Ovary (tissue), 9 donors: ENCODE measurements around the gene DOCK4. TPM values are rescaled to one million over a fixed set of nuclear protein-coding genes. Genes with fewer than 3 reads are reported as not detected.

Experiments used
- DNase-seq, 5 donors: peaks; one replicate each; pipeline ENCODE4 v3.0.0-alpha.2; 2019 to 2020
- H3K27ac ChIP-seq, 2 donors: fragments of 200-600 bp; one replicate each; pipeline versions ENCODE4 v1.5.1 to v1.8.0; 2019 to 2022
- H3K27me3 ChIP-seq: fragments of 200-600 bp; one replicate; pipeline ENCODE4 v1.8.0; 2022
- H3K36me3 ChIP-seq: fragments of 200-600 bp; sonication (generic); one replicate; pipeline ENCODE4 v1.5.1; 2019
- H3K4me1 ChIP-seq: one replicate; pipeline ENCODE4 v1.8.1; 2013; ENCODE audit warnings: mild to moderate bottlenecking, moderate library complexity; ENCODE audit not compliant: insufficient read depth
- H3K4me3 ChIP-seq: fragments of 200-600 bp; sonication (generic); one replicate; pipeline ENCODE4 v1.5.1; 2017
- H3K9me3 ChIP-seq, 2 donors: fragments of 200-600 bp in 1 of 2; sonication (generic) in 1 of 2; one replicate each; pipeline versions ENCODE4 v1.5.1 to v1.8.1; 2013 to 2019; ENCODE audit warnings: mild to moderate bottlenecking in 1 of 2, moderate library complexity in 1 of 2
- EP300 ChIP-seq: sonication (generic); formaldehyde crosslinking; IDR thresholded peaks from one replicate; pipeline ENCODE4 v1.6.1; 2017; ENCODE audit warnings: antibody characterized with exemption
- POLR2A ChIP-seq: fragments of 450-650 bp; IDR thresholded peaks from one replicate; pipeline ENCODE4 v1.6.1; 2017; ENCODE audit warnings: antibody characterized with exemption, mild to moderate bottlenecking, moderate library complexity
- WGBS, 3 donors: extraction: QIAGEN DNeasy Blood & Tissue Kit in 1 of 3; methylation state at CpG; one replicate each; pipeline versions ENCODE4 v1.1.5 to v1.1.7; 2013 to 2017; 5-methylcytosine and 5-hydroxymethylcytosine counted together
- intact Hi-C, 4 donors: fragments of 100-400 bp; cut with DNase I; formaldehyde crosslinking; loops; one replicate each; pipeline versions ENCODE4 v1.11.0 to v1.15.1; 2022 to 2023
- polyA plus RNA-seq, 2 donors: library from polyadenylated mRNA; stranded (reverse); fragments of 200-250 nt in 1 of 2; fragments of 350-450 nt in 1 of 2; fragmentation: Illumina TruSeq in 1 of 2; extraction: RNeasy Lipid Tissue Mini Kit (QIAGEN cat#74804) in 1 of 2; gene quantifications; one replicate each; pipeline ENCODE4 v1.2.3, GENCODE V29; 2013 to 2014
- total RNA-seq, 7 donors: library from RNA; depleted of rRNA in 2 of 7; stranded (reverse); fragments of >200 nt in 2 of 7; fragmentation: NEBNext Ultra II Directional in 3 of 7; extraction: Animal tissue kit (Norgen Biotek cat#: 25700) in 3 of 7; gene quantifications; one replicate each; pipeline versions ENCODE4 v1.1.0 to v1.2.4, GENCODE V29; 2016 to 2023
- TF ChIP-seq, protein P1 (sequence below), 3 donors: fragments of 450-650 bp in 2 of 3; fragments of 200-600 bp in 1 of 3; IDR thresholded peaks; one replicate each; pipeline versions ENCODE4 v1.5.1 to v1.8.0; 2016 to 2022; ENCODE audit warnings: antibody characterized with exemption in 3 of 3, mild to moderate bottlenecking in 1 of 3
- donor health status: DM: no; HTN: no; CAD: no; lungs with moderate emphysema.
- donor health status: DM: no; HTN: no; CAD: no.
- donor health status: Bipolar disorder and iron deficiency.
- donor health status: DM: yes; HTN: yes; CAD: no.
- donor health status: DM: no; HTN: no; CAD: no.
- donor health status: DM: yes; HTN: yes; CAD: no.

The DOCK4 gene
- total and polyA plus RNA-seq, 9 donors = 9.5 to 39.7 (median 27.3) TPM

DNA sequence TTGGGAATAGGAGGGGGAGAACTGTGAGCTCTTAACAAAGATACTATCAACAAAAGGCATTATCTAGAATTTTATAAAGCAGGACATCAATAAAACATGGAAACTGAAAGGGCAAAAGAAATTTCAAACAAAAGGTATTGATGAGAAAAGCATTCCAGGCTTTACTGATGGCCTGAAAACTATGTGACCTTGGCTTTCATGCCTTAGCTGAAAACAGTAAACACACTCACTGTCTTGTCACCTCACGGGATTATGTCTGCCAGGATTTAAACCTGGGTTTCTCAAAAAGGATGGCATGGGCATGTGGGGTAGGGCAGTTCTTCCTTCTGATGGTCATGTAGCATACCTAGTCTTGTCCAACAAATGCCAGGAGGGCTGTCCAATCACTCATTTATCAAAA is 22.9 kb downstream of the DOCK4 start:
- intact Hi-C loops = no loop called here
- H3K4me3 ChIP-seq = no peak overlapping the region
- H3K27ac ChIP-seq = no peak overlapping the region
- no peaks in the 10 kb centered on the region for H3K9me3 ChIP-seq
- WGBS, 3 donors = 62 to 76% (median 64%) methylated on average over 1 of the region's 1 CpG
- H3K36me3 ChIP-seq = no peaks in the 10 kb centered on the region
- TF ChIP-seq POLR2A (no peak), EP300 (no peak)
- TF ChIP-seq, protein P1, sequence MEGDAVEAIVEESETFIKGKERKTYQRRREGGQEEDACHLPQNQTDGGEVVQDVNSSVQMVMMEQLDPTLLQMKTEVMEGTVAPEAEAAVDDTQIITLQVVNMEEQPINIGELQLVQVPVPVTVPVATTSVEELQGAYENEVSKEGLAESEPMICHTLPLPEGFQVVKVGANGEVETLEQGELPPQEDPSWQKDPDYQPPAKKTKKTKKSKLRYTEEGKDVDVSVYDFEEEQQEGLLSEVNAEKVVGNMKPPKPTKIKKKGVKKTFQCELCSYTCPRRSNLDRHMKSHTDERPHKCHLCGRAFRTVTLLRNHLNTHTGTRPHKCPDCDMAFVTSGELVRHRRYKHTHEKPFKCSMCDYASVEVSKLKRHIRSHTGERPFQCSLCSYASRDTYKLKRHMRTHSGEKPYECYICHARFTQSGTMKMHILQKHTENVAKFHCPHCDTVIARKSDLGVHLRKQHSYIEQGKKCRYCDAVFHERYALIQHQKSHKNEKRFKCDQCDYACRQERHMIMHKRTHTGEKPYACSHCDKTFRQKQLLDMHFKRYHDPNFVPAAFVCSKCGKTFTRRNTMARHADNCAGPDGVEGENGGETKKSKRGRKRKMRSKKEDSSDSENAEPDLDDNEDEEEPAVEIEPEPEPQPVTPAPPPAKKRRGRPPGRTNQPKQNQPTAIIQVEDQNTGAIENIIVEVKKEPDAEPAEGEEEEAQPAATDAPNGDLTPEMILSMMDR (IDR thresholded peaks at IDR 0.05) = no peak
- DNase-seq = no peak
- no peaks in the 10 kb centered on the region for H3K27me3 ChIP-seq
- peaks cover 14% of the 10 kb centered on the region for H3K4me1 ChIP-seq

DNA sequence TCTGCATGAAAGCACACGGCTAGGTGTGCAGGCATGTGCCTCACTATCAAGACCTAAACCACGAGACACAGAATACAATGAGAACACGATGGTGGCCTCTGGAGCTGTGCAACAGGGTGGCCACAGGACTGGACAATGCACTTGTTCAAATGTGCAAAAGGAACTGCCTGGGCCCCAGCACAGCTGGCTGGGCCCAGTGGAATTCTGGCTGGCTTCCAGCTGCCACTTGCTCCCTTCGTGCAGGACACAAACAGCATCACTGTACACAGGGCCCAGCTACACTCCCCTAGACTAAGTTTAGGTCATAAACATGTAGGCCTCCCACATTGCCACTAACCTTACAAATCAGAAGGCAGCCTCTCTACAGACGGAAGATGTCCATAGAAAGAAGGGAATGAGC is 23.4 kb downstream of the DOCK4 start:
- TF ChIP-seq POLR2A (no peak), EP300 (no peak)
- TF ChIP-seq, protein P1 (IDR thresholded peaks at IDR 0.05) = no peak
- peak in 1 of 5 donors; percentile 32 for DNase-seq
- Histone ChIP-seq H3K36me3 (no peaks in the 10 kb centered on the region), H3K27me3 (no peaks in the 10 kb centered on the region), H3K4me3 (no peak overlapping the region), H3K9me3 (no peaks in the 10 kb centered on the region), H3K27ac (no peak overlapping the region), H3K4me1 (peaks cover 14% of the 10 kb centered on the region)
- WGBS, 3 donors = 82 to 84% (median 82%) methylated on average over 5 of the region's 5 CpGs
- intact Hi-C loops = no loop called here

DNA sequence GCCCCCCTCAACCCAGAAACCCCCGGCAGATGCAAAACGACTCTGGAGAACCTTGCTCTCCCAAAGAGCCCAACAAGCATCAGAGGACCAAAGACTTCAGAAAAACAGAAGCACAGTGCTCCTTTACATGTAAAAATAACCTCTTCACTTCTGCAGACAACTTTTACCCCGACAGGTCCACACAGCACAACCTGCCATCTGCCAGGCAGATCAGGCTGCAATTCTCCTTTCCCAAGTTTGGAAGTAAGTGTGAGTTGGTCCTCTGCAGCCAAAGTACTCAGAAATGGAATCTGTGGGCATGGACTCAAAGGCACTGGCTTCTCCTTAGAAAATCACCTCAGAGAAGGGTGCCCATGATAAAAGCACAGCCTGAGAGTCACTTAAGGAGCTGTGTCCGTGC is 26.0 kb downstream of the DOCK4 start:
- no peak for DNase-seq
- intact Hi-C loops = no loop called here
- TF ChIP-seq POLR2A (no peak), EP300 (no peak)
- TF ChIP-seq, protein P1 (IDR thresholded peaks at IDR 0.05) = no peak

DNA sequence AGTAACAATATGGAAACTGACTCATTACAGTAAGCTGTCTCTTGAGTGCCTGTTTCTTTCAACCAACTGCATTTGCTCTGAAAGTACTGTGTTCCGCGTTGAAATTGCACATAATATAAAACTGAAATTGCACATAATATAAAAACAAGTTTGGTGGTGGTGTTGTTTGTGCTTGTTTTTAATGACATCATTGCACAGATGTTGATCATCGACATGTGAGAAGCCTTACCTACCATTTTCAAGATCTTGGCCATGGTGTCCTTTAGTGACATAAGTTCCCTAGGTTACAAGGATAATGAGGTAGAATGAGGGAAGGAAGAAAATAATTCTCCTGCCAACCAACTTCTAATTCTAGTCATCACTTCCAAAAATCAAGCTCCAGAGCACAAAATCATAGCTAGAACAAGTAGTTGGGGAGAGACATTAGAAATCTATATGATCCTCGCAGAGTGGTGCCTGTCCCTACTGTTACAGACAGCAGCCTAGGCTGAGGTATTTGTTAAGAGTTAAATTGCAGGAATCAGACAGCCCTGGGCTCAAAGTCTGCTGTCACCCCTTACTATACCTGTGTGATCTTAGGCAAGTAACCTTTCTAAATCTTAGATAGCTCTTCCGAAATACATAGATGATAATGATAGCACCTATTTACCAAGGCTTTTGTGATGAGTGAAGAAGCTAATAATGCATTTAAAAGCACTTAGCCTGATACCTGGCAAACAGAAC is 29.3 kb downstream of the DOCK4 start:
- Histone ChIP-seq H3K4me3 (no peak overlapping the region), H3K27me3 (no peaks in the 10 kb centered on the region), H3K4me1 (peaks cover 7% of the 10 kb centered on the region), H3K27ac (no peak overlapping the region), H3K36me3 (no peaks in the 10 kb centered on the region), H3K9me3 (no peaks in the 10 kb centered on the region)
- TF ChIP-seq, protein P1 (IDR thresholded peaks at IDR 0.05) = no peak
- TF ChIP-seq EP300 (no peak), POLR2A (no peak)
- intact Hi-C loops = no loop called here
- no peak for DNase-seq
- WGBS, 3 donors = 93 to 96% (median 95%) methylated on average over 5 of the region's 5 CpGs

More for the DNA sequence above, 26.0 kb downstream of the DOCK4 start:
- WGBS, 3 donors = 74 to 79% (median 76%) methylated on average over 4 of the region's 4 CpGs
- H3K4me3 ChIP-seq = no peak overlapping the region
- H3K4me1 ChIP-seq = peaks cover 12% of the 10 kb centered on the region
- no peaks in the 10 kb centered on the region for H3K9me3 ChIP-seq
- H3K27ac ChIP-seq = no peak overlapping the region
- no peaks in the 10 kb centered on the region for H3K36me3 ChIP-seq
- no peaks in the 10 kb centered on the region for H3K27me3 ChIP-seq
